Stimulated activated CD4-positive, alpha-beta T cell treated with anti-CD3 and anti-CD28 coated beads, Interleukin-4, amount 100 ng/mL, for 1 hour (primary cell): ENCODE results near the gene PLEKHG4B.
"Not testable (repeated sequence)": the region's sequence is repeated elsewhere in the genome, so short reads cannot be mapped to it uniquely, and the experiment has no call there.

Source experiments
- DNase-seq: peaks from one replicate; pipeline ENCODE4 v3.0.0-alpha.2; 2020

Gene PLEKHG4B

GRCh38 chr5:204001-204400, 112.0 kb downstream of the PLEKHG4B start:
- DNase-seq = no peak

GRCh38 chr5:204462-204861, 112.5 kb downstream of the PLEKHG4B start:
- no peak for DNase-seq

GRCh38 chr5:204966-205670, 113.2 kb downstream of the PLEKHG4B start:
- no peak for DNase-seq

- no peak for DNase-seq
Measured at GRCh38 chr5:206406-206805, 114.4 kb downstream of the PLEKHG4B start.

GRCh38 chr5:206927-207536, 115.1 kb downstream of the PLEKHG4B start:
- DNase-seq = no peak

GRCh38 chr5:207599-207998, 115.6 kb downstream of the PLEKHG4B start:
- DNase-seq = no peak

- no peak for DNase-seq
Measured at GRCh38 chr5:208449-209114, 116.6 kb downstream of the PLEKHG4B start.

GRCh38 chr5:213803-214395, 121.9 kb downstream of the PLEKHG4B start:
- DNase-seq = no peak

GRCh38 chr5:215256-215655, 123.3 kb downstream of the PLEKHG4B start:
- not testable (repeated sequence) for DNase-seq

GRCh38 chr5:216076-216475, 124.1 kb downstream of the PLEKHG4B start:
- DNase-seq = not testable (repeated sequence)

GRCh38 chr5:217494-218456, 125.8 kb downstream of the PLEKHG4B start, which contains the start of the genes CCDC127 and SDHA:
TSS of gene CCDC127 (minus strand) at chr5:218153. CDS start at chr5:216849, 1,304 bp downstream.
TSS of gene SDHA (plus strand) at chr5:218320. CDS start at chr5:218356, 36 bp downstream.
- peak; percentile 99 for DNase-seq

- DNase-seq = peak; percentile 11
Measured at GRCh38 chr5:218457-219291, 126.7 kb downstream of the PLEKHG4B start.

- DNase-seq = peak; percentile 11
Measured at GRCh38 chr5:219460-219863, 127.5 kb downstream of the PLEKHG4B start.

GRCh38 chr5:219991-220390, 128.0 kb downstream of the PLEKHG4B start:
- no peak for DNase-seq

- not testable (repeated sequence) for DNase-seq
Measured at GRCh38 chr5:222951-223715, 131.2 kb downstream of the PLEKHG4B start.

- no peak for DNase-seq
Measured at GRCh38 chr5:223791-224190, 131.8 kb downstream of the PLEKHG4B start.

- DNase-seq = no peak
Measured at GRCh38 chr5:225334-225733, 133.4 kb downstream of the PLEKHG4B start.

- not testable (repeated sequence) for DNase-seq
Measured at GRCh38 chr5:227375-227774, 135.4 kb downstream of the PLEKHG4B start.

- DNase-seq = no peak
Measured at GRCh38 chr5:228886-229285, 136.9 kb downstream of the PLEKHG4B start.

GRCh38 chr5:230711-231110, 138.7 kb downstream of the PLEKHG4B start:
- DNase-seq = no peak
